Measurements from ENCODE around the gene PTPRS.

Gene PTPRS

DNA sequence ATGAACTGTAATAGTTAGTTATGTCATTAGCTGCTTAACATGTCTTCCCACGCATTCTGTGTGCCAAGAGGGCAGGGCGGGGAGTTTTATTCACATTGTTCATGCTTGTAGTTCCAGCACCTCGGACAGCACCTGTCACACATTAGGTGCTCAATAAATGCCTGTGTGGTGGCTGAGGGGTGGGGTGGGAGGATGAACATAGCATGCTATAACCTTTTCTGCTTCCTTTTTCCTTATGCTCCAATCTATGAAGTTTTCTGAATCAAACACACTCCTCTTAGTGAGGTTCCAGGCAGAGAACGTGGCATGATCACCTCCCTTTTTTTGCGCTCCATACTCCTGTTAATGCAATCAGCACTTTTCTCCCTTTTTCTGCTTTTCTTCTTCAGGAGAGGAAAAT is 15.8 kb upstream of the PTPRS start:
- TF ChIP-seq, protein P1, sequence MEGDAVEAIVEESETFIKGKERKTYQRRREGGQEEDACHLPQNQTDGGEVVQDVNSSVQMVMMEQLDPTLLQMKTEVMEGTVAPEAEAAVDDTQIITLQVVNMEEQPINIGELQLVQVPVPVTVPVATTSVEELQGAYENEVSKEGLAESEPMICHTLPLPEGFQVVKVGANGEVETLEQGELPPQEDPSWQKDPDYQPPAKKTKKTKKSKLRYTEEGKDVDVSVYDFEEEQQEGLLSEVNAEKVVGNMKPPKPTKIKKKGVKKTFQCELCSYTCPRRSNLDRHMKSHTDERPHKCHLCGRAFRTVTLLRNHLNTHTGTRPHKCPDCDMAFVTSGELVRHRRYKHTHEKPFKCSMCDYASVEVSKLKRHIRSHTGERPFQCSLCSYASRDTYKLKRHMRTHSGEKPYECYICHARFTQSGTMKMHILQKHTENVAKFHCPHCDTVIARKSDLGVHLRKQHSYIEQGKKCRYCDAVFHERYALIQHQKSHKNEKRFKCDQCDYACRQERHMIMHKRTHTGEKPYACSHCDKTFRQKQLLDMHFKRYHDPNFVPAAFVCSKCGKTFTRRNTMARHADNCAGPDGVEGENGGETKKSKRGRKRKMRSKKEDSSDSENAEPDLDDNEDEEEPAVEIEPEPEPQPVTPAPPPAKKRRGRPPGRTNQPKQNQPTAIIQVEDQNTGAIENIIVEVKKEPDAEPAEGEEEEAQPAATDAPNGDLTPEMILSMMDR (conservative IDR thresholded peaks at IDR 0.05; ENCODE audit: low read depth): no peak
- ChIA-PET CTCF (interaction anchor here (0.7 kb wide), 2 partner anchors 191 to 309 kb away, joined by 4 to 7 read pairs; no protein-coding TSS in a partner anchor), POLR2A (ENCODE audit: low non-redundant PET) (no interaction called here)
- no peak for DNase-seq (ENCODE audit: low spot score)
- H3K27ac ChIP-seq: no peak overlapping the region

DNA sequence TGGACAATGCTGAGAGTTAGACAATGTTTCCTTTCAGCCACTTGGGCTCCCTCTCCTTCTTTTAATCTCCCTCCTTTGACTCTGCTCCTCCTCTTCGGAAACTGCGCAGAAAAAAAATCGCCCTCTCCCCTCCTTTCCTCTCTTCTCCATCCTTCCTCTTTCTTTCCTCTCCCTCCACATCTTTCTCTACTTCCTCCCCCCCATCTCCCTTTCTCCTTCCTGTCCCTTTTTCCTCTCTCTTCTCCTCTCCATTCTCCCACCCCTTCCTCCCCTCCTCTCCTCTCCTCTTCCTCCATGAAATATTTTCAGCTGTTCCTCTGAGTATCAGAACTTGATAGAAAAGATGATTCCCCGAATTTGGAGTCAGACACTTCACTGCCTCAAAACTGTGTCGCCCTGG is 15.1 kb upstream of the PTPRS start:
- TF ChIP-seq, protein P1 (conservative IDR thresholded peaks at IDR 0.05; ENCODE audit: low read depth): no peak
- ChIA-PET CTCF (interaction anchor here (0.7 kb wide), 1 partner anchor 308 kb away, joined by 7 read pairs; no protein-coding TSS in a partner anchor), POLR2A (ENCODE audit: low non-redundant PET) (no interaction called here)
- no peak overlapping the region for H3K27ac ChIP-seq
- no peak for DNase-seq (ENCODE audit: low spot score)

DNA sequence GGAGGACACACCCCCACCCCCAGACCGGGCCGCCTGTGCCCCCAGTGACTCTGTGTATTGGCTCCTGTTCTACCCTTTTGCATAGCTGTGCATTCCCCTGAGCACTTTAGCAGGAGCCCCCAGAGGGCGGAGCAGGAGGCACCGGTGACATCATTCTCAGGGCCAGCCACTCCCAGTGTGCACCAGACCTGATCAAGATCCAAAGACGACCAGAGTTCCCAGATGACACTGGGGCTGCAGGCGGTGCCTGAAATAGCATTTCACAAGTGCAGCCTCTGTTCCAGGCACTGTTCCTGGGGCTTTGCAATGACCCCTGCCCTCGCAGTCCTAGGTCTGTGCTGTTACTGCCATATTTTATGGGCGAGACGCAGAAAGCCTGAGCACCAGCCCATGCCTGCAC is 14.5 kb upstream of the PTPRS start:
- no peak overlapping the region for H3K27ac ChIP-seq
- POLR2A ChIA-PET (ENCODE audit: low non-redundant PET): no interaction called here
- TF ChIP-seq, protein P1 (conservative IDR thresholded peaks at IDR 0.05; ENCODE audit: low read depth): no peak
- CTCF ChIA-PET: interaction anchor here (0.7 kb wide), 1 partner anchor 487 kb away, joined by 3 read pairs; no protein-coding TSS in a partner anchor
- DNase-seq (ENCODE audit: low spot score): no peak

DNA sequence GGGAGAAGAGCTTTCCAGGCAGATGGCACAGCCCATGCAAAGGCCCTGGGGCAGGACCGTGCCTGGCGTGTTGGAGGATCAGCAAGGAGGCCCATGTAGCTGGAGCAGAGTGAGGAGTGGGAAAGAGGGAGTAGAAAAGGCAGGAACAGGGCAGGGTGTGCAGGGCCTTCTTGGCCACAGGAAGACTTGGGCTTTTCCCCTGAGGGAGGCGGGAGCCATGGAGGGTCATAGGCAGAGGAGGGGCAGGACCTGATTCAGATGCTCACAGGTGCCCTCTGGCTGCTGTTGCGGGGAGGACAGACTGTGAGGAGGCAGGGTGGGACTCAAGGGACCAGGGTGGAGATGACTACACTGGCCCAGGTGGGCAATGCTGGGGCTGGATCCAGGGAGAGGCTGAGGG is 13.8 kb upstream of the PTPRS start:
- POLR2A ChIA-PET (ENCODE audit: low non-redundant PET): no interaction called here
- no peak overlapping the region for H3K27ac ChIP-seq
- DNase-seq (ENCODE audit: low spot score): no peak
- CTCF ChIA-PET: interaction anchor here (0.5 to 0.7 kb wide), 3 partner anchors 16 to 486 kb away, joined by 3 to 5 read pairs (median 3); no protein-coding TSS in a partner anchor
- TF ChIP-seq, protein P1 (conservative IDR thresholded peaks at IDR 0.05; ENCODE audit: low read depth): peak; percentile 34

DNA sequence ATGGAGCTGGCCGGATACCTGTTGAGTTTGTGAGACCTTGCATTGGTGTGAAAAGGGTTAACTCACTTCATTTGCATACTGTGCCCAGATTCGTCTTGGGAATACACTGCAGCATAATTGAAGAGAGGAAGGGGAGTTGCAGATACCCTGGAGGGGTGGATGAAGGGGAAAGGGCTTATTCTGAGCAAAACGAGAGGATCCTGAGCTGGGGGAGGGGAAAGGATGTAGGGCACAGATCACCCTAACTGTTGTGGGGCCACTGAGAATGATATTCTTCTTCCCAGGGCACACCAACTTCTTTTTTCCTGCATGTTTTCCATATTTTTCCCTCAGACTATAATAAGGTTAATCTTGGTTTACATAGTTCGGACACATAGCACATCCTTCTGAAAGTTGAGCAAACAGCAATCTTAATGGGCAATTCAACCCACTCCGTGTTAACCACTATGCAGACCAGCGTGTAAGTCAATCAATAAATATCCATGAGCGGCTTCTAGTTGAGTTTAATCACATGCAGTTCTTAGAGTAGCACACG is 11.7 kb upstream of the PTPRS start:
- no peak overlapping the region for H3K27ac ChIP-seq
- CTCF ChIA-PET: no interaction called here

DNA sequence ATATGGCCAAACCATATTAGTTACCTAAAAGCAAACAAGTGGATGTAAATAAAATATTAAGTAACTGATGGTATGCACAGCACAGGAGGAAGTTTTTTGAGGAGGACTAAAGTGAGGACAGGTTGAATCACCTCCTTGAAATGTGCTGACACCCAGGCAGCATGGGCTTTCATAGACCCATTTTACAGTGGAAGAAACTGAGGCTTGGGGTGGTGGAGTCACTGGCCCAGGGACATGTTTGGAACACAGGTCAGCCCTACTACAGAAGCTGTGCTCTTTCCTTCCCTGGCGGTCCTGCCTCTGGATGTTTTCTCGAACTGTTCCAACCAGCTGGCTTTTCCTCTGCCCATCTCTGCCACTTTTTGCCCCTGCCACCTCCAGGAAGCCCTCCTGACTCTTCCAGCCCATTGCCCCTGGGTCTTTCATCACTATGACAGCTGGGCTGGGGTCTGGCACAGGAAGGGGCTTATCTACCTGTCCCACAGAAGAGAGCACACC is 11.2 kb upstream of the PTPRS start:
- POLR2A ChIA-PET (ENCODE audit: low non-redundant PET): no interaction called here
- DNase-seq (ENCODE audit: low spot score): no peak
- CTCF ChIA-PET: interaction anchor here (0.6 kb wide), 1 partner anchor 303 kb away, joined by 3 read pairs; no protein-coding TSS in a partner anchor
- no peak overlapping the region for H3K27ac ChIP-seq
- TF ChIP-seq, protein P1 (conservative IDR thresholded peaks at IDR 0.05; ENCODE audit: low read depth): no peak

More for the DNA sequence above, 11.7 kb upstream of the PTPRS start:
- TF ChIP-seq, protein P1 (conservative IDR thresholded peaks at IDR 0.05; ENCODE audit: low read depth): no peak
- DNase-seq (ENCODE audit: low spot score): no peak
- POLR2A ChIA-PET (ENCODE audit: low non-redundant PET): no interaction called here
